ENCODE data around the gene MYH14.

MYH14 gene

GRCh38 chr19:50264483-50265186 lies 61.2 kb downstream of the MYH14 start:
- no peak for DNase-seq

- DNase-seq, result no peak
Observed at GRCh38 chr19:50266041-50266440, 62.6 kb downstream of the MYH14 start.

GRCh38 chr19:50266896-50267295 lies 63.5 kb downstream of the MYH14 start:
- DNase-seq, result no peak

DNA sequence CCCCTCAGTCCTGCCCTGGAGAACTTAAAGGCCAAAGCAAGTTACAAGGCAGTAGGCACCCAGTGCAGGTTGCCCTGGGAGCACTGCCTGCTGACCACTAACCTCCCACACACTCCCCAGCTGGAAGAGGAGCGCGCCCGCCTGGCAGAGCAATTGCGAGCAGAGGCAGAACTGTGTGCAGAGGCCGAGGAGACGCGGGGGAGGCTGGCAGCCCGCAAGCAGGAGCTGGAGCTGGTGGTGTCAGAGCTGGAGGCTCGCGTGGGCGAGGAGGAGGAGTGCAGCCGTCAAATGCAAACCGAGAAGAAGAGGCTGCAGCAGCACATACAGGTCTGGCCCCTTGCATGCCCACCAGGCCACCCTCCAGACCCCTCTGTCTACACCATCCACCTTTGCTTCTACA lies 64.6 kb downstream of the MYH14 start:
- DNase-seq, result no peak

DNA sequence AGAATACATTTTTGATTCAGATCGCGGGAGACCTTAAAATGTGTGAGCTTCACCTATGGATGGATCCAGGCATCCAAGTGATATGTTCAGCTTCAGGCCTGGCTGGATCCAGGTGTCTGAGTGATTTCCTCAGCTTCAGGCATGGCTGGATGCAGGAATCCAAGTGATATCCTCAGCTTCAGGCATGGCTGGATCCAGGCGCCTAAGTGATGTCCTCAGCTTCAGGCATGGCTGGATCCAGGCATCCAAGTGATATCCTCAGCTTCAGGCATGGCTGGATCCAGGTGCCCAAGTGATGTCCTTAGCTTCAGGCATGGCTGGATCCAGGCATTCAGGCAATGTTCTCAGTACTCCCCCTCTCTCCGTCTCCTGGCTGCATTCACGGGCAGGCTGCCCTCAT lies 65.1 kb downstream of the MYH14 start:
- DNase-seq, result no peak

GRCh38 chr19:50269653-50270052 lies 66.2 kb downstream of the MYH14 start:
- DNase-seq, result no peak

- DNase-seq, result no peak
Observed at GRCh38 chr19:50272263-50272897, 69.0 kb downstream of the MYH14 start.

GRCh38 chr19:50273821-50274220 lies 70.4 kb downstream of the MYH14 start:
- DNase-seq, result no peak

DNA sequence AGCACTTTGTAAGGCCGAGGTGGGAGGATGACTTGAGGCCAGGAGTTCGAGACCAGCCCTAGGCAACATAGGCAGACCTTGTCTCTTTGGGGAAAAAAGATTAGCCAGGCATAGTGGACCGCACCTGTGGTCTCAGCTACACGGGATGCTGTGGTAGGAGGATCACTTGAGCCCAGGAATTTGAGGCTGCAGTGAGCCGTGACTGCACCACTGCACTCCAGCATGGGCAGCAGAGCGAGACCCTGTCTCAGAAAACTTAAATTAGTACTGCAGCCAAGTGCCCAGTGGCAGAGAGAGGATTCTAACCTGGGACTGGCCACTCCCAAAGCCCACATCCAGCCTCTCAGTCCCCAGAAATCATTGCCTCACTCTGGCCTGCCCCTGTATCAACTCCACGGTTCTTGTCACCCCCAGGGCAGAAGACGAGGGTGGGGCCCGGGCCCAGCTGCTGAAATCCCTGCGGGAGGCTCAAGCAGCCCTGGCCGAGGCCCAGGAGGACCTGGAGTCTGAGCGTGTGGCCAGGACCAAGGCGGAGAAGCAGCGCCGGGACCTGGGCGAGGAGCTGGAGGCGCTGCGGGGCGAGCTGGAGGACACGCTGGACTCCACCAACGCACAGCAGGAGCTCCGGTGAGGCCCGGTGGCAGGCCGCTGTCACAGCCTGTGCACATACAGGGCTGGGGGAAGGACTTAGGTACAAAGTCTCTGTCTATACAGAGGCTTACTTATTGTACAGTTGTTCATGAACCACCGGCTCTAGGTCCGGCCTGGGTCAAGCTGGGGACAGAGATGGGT lies 72.4 kb downstream of the MYH14 start:
- DNase-seq, result no peak

DNA sequence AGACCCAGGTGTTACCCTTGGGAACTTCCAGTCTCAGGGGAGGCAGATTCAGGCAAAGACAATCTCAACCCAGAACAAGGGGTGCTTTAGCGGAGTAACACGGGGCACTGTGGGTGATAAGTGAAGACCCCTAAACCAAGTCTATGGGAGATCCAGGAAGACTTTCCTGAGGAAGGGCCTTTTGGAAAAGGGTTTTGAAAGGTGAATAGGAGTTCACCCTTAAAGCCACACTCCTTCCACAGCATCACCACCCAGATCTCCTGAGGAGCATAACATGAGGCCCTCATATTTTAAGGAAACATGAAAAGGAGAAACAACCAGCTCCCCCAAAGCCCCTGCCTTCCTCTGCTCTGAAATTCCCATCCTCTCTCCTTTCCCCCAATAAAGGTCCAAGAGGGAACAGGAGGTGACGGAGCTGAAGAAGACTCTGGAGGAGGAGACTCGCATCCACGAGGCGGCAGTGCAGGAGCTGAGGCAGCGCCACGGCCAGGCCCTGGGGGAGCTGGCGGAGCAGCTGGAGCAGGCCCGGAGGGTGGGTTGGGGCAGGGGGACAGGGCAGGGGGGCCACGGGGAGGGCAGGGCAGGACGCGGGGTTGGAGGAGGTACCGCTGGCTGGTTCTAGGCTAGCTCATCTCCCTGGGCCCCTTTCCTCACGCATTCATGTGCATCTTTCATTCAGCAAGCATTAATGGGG lies 73.1 kb downstream of the MYH14 start:
- no peak for DNase-seq

GRCh38 chr19:50277966-50278580 lies 74.7 kb downstream of the MYH14 start:
- DNase-seq, result no peak

- DNase-seq, result no peak
Observed at GRCh38 chr19:50280074-50280473, 76.7 kb downstream of the MYH14 start.

- no peak for DNase-seq
Observed at GRCh38 chr19:50280983-50281382, 77.6 kb downstream of the MYH14 start.

- DNase-seq, result no peak
Observed at GRCh38 chr19:50281491-50281890, 78.1 kb downstream of the MYH14 start.

DNA sequence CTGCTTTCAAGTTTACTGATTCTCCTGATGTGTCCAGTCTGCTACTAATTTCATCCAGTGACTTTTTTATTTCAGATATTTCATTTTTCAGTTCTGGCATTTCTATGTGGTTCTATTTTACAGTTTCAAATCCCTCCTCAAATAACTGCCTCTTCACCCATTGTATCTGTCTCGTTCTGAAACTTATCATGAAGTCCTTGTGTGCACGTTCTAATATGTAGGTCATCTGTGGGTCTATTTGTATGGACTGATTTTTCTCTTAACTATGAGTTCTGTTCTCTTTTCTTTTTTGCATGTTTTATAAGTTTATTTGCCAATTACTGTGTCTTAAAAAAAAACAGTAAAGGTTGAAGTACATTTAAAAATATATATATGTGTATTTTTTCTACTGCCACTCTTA lies 82.4 kb downstream of the MYH14 start:
- DNase-seq, result no peak

DNA sequence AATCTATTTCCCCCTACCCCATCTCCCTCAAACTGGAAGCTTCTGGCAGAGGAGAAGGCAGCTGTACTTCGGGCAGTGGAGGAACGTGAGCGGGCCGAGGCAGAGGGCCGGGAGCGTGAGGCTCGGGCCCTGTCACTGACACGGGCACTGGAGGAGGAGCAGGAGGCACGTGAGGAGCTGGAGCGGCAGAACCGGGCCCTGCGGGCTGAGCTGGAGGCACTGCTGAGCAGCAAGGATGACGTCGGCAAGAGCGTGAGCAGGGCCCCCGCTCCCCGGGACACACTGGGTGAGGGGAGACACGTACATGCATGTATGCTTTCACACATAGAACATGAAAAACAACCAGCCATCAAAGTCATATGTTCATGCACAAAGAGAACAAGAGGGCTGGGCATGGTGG lies 83.0 kb downstream of the MYH14 start:
- no peak for DNase-seq

GRCh38 chr19:50287331-50287730 lies 83.9 kb downstream of the MYH14 start:
- DNase-seq, result no peak

DNA sequence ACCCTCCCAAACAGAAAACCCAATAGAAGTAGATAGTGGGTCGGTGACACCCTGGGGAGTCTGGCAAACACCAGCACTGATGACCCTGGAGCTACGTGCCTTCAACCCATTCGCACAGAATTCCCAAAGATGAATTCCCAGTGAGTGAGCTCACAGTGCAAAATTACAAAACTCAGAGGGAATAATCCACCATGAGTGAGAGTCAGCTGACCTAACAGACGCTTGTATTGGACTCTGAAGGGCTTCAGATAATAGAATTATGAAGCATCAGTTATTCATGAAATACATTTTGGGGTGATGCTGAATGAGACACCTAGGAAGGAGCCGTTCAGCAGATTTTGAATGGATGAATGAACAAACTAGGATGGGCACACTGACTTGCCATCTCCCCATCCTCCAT lies 85.5 kb downstream of the MYH14 start:
- DNase-seq, result no peak

GRCh38 chr19:50290011-50290410 lies 86.6 kb downstream of the MYH14 start:
- no peak for DNase-seq

DNA sequence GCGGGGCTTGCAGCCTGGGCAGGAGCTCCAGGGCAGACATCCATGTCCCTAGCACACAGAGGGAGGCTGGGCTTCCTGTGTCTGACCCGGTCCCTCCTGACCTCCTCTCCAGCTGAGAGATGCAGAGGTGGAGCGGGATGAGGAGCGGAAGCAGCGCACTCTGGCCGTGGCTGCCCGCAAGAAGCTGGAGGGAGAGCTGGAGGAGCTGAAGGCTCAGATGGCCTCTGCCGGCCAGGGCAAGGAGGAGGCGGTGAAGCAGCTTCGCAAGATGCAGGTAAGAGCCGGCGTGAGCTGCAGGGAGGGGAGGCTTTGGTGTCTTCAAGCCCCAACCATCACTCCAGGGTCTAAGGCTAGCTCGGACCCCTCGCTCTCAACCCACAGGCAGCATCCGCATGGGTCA lies 87.4 kb downstream of the MYH14 start:
- DNase-seq, result no peak

- DNase-seq, result no peak
Observed at GRCh38 chr19:50292216-50292827, 88.9 kb downstream of the MYH14 start.

DNA sequence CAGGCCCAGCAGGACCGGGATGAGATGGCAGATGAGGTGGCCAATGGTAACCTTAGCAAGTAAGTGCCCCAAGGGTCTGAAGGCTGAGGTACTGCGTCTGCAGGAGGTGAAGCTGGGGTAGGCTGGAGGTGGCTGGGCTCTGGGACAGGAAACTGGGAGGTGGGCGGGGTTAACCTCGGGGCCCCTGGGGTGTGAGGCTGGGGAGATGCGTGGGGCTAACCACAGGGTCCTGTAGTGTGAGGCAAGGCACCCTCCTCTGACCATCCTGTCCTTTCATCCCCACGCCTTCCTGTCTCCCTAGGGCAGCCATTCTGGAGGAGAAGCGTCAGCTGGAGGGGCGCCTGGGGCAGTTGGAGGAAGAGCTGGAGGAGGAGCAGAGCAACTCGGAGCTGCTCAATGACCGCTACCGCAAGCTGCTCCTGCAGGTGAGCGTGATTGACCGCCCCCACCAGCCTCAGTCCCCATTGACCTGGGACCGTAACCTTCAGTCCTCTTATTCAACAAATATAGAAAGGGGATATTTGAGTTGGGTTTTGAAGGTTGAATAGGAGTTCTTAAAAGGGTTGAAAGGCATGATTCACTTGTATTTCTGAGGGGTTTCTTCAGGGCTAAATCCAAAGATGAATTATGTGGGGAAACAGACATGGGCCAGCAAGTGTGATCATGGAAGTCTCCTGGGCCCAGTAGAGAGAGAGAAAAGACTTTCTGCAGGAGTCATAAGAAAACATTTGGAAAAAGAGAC lies 90.0 kb downstream of the MYH14 start:
- no peak for DNase-seq
